CD4-positive, alpha-beta memory T cell (primary cell): Measurements from ENCODE around the gene DDHD1. TPM values are rescaled to one million over a fixed set of nuclear protein-coding genes. Genes with fewer than 3 reads are reported as not detected.

Experiments used
- CTCF ChIA-PET: fragments of 350-600 bp; sonication (Branson Sonifier 250); formaldehyde crosslinking; loops from one replicate; lab custom pipeline; 2021; ENCODE audit warnings: inconsistent platforms; ENCODE audit not compliant: partially characterized antibody; lab: Charles Lee
- POLR2A ChIA-PET: fragments of 350-600 bp; sonication (Branson Sonifier 250); formaldehyde crosslinking; loops from one replicate; lab custom pipeline; 2021; ENCODE audit not compliant: partially characterized antibody; lab: Charles Lee
- DNase-seq, 5 donors: peaks; one replicate each; pipeline versions ENCODE4 v3.0.0 to v3.0.0-alpha.2; 2020 to 2022; ENCODE audit warnings: mixed read lengths in 1 of 5
- H3K27ac ChIP-seq: one replicate; pipeline ENCODE4 v1.7.0; 2013; ENCODE audit warnings: low read depth, low read length
- H3K27me3 ChIP-seq: 2 replicates; pipeline ENCODE4 v1.7.0; 2013; ENCODE audit warnings: mild to moderate bottlenecking, low read length, moderate library complexity; ENCODE audit not compliant: insufficient read depth
- H3K36me3 ChIP-seq: 2 replicates; pipeline ENCODE4 v1.7.0; 2013; ENCODE audit warnings: mild to moderate bottlenecking, low read length, moderate library complexity; ENCODE audit not compliant: insufficient read depth
- H3K4me1 ChIP-seq: 2 replicates; pipeline ENCODE4 v1.7.0; 2013; ENCODE audit warnings: mild to moderate bottlenecking, low read length, moderate library complexity; ENCODE audit not compliant: insufficient read depth
- H3K4me3 ChIP-seq, 2 donors: one replicate each; pipeline ENCODE4 v1.7.0; 2013; ENCODE audit warnings: low read length in 2 of 2, mild to moderate bottlenecking in 1 of 2
- H3K9me3 ChIP-seq, 2 donors: one replicate each; pipeline ENCODE4 v1.7.0; 2013; ENCODE audit warnings: low read length in 2 of 2, control low read depth in 1 of 2; ENCODE audit not compliant: control insufficient read depth in 1 of 2
- H3K27ac Mint-ChIP-seq, 7 donors: one replicate each; pipeline ENCODE4 v1.8.0; 2020 to 2021; ENCODE audit warnings: mixed read lengths in 7 of 7, mild to moderate bottlenecking in 6 of 7, inconsistent platforms in 3 of 7, moderate library complexity in 3 of 7
- H3K27me3 Mint-ChIP-seq, 2 donors: one replicate each; pipeline ENCODE4 v1.8.0; 2020 to 2021; ENCODE audit warnings: mixed read lengths in 2 of 2
- H3K36me3 Mint-ChIP-seq, 2 donors: one replicate each; pipeline ENCODE4 v1.8.0; 2020 to 2021; ENCODE audit warnings: mixed read lengths in 2 of 2, inconsistent platforms in 1 of 2, mild to moderate bottlenecking in 1 of 2
- H3K4me1 Mint-ChIP-seq, 4 donors: one replicate each; pipeline ENCODE4 v1.8.0; 2020 to 2021; ENCODE audit warnings: mixed read lengths in 4 of 4, mild to moderate bottlenecking in 1 of 4
- H3K4me3 Mint-ChIP-seq, 8 donors: one replicate each; pipeline ENCODE4 v1.8.0; 2020 to 2021; ENCODE audit warnings: mixed read lengths in 8 of 8, mild to moderate bottlenecking in 7 of 8, moderate library complexity in 6 of 8, inconsistent platforms in 3 of 8
- H3K9me3 Mint-ChIP-seq, 8 donors: one replicate each; pipeline ENCODE4 v1.8.0; 2020 to 2021; ENCODE audit warnings: mixed read lengths in 8 of 8, mild to moderate bottlenecking in 5 of 8, inconsistent platforms in 3 of 8, moderate library complexity in 1 of 8
- intact Hi-C: fragments of 100-400 bp; cut with micrococcal nuclease; formaldehyde crosslinking; loops from one replicate; pipeline ENCODE4 v1.15.1; 2023
- polyA plus RNA-seq, 2 donors: library from polyadenylated mRNA; unstranded; fragments of 300-500 nt; fragmentation: Illumina TruSeq; gene quantifications; one replicate each; pipeline ENCODE4 v1.2.3, GENCODE V29; 2021
- total RNA-seq, 2 experiments: library from RNA; stranded (reverse); gene quantifications; one replicate each; pipeline ENCODE4 v1.2.3, GENCODE V29; 2021

Gene DDHD1
- 10 to 100 TPM; 47.0 to 53.5 TPM for total RNA-seq
- 1 to 10 TPM; 3.5 to 9.6 TPM for polyA plus RNA-seq

DNA sequence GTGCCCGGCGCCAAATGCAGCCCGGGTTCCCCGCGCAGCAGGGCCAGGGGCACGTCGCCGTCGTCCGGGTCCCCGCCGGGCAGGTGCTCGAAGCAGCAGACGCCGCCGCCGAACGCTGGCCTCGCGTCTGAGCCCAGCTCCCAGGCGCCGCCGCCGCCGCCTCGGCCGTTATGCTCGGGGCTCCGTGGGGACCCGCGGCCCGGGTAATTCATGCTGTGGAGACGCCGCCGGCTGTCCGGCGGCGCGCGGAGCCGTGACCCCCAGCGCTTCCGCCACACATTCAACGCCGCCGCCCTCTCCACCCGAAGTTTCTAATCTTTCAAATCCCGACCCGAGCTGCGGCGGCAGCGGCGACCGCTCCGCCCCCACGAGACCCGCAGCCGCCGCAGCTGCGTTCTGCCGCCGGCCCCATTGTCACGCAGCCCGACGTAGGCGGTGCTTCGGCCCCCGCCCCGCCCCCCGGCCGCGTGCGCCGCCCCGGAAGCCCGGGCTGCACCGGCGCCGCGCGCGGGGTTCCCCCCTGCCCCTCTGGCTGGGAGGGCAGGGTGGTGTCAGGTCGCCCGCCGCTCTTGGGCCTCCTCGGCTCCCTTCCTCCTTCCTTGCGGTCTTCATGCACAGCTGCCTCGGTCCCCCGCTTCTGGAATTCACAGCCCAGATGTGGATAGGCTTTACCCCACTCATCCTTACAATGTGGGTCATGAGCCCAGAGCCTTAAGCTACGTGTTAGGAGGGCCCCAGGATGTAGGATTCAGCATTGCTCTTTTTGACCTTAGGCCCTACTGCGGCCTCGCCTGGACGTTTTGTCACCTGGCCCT, at the start of gene DDHD1:
DDHD1 (minus strand) TSS at position 437 of the 815 bp plus-strand sequence; CDS start at position 212, 225 bp downstream.
- H3K4me3 ChIP-seq, result peak within 1 kb of the TSS; percentile 87 to 90
- H3K9me3 Mint-ChIP-seq, result peaks cover 0 to 4% (median 0%) of the 10 kb centered on the region in 8 donors
- peaks cover 46% of the 10 kb centered on the region for H3K4me1 ChIP-seq
- H3K27ac ChIP-seq, result peak within 1 kb of the TSS; percentile 87
- H3K27ac Mint-ChIP-seq, result peak within 1 kb of the TSS; percentile 98 to 99 (median 99)
- ChIA-PET POLR2A (interaction anchor here (0.7 to 5.8 kb wide), 29 partner anchors 8 to 1912 kb away, joined by 3 to 156 read pairs (median 5); partner anchors contain the start of genes ERO1A, GNG2, GPR137C and PTGER2), CTCF (interaction anchor here (0.9 to 5.4 kb wide), 8 partner anchors 9 to 99 kb away, joined by 3 to 36 read pairs (median 6); no protein-coding TSS in a partner anchor)
- peaks cover 36 to 59% (median 45%) of the 10 kb centered on the region in 4 donors for H3K4me1 Mint-ChIP-seq
- DNase-seq, result peak; percentile 84 to 89 (median 87)
- H3K4me3 Mint-ChIP-seq, result peak within 1 kb of the TSS; percentile 95 to 100 (median 99)
- no peaks in the 10 kb centered on the region for H3K27me3 ChIP-seq
- no peaks in the 10 kb centered on the region for H3K9me3 ChIP-seq
- intact Hi-C loops, result loop anchor here (1.0 to 10.0 kb wide), 9 partner anchors 64 to 1912 kb away; partner anchors contain the start of genes ERO1A, FRMD6, GNPNAT1 and GPR137C
- no peaks in the 10 kb centered on the region for H3K36me3 ChIP-seq
- H3K36me3 Mint-ChIP-seq, result peaks cover 0 to 19% of the 10 kb centered on the region in 2 donors
- H3K27me3 Mint-ChIP-seq, result no peaks in the 10 kb centered on the region

DNA sequence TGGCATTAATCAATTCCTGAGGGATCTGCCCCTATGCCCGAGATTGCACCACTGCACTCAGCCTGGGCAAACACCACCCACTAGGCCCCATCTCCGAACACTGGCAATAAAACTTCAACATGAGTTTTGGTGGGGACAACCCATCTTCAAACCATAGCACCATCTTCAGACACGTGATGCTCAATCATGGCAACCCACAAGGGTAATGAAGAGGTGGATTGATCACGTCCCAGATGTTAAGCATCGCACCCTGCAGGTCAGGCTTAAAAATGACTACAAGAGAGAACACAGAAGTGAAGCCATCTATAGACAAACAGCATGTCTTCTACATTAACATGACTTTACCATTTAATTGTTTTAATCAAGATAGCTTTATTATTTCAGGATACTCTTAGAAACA, 42.8 kb upstream of the DDHD1 start:
- intact Hi-C loops, result no loop called here
- H3K9me3 Mint-ChIP-seq, result peaks cover 2 to 12% (median 8%) of the 10 kb centered on the region in 8 donors
- no peak overlapping the region for H3K4me3 Mint-ChIP-seq
- H3K4me1 Mint-ChIP-seq, result no peaks in the 10 kb centered on the region
- no peaks in the 10 kb centered on the region for H3K4me1 ChIP-seq
- ChIA-PET CTCF (interaction anchor here (3.1 kb wide), 1 partner anchor 21 kb away, joined by 11 read pairs; no protein-coding TSS in a partner anchor), POLR2A (no interaction called here)
- H3K27ac ChIP-seq, result no peak overlapping the region
- H3K36me3 ChIP-seq, result no peaks in the 10 kb centered on the region
- no peak overlapping the region for H3K4me3 ChIP-seq
- H3K9me3 ChIP-seq, result no peaks in the 10 kb centered on the region
- H3K27me3 ChIP-seq, result no peaks in the 10 kb centered on the region
- no peak for DNase-seq
- no peak overlapping the region for H3K27ac Mint-ChIP-seq
- H3K36me3 Mint-ChIP-seq, result peaks cover 5 to 29% of the 10 kb centered on the region in 2 donors
- H3K27me3 Mint-ChIP-seq, result no peaks in the 10 kb centered on the region

DNA sequence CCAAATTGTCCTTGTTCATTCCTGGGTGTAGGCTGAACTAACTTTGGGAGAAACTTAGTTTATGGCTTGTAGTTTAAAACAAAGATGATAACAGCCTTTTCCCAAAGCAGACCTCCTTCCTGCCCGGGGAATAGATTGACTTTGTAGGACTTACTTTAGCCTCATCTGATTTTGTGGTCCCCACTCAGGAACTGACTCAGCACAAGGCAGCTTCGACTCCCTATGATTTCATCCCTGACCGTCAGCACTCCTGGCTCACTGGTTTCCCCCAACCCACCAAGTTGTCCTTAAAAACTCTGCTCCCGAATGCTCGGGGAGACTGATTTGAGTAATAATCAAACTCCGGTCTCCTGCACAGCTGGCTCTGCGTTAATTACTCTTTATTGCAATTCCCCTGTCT, 40.1 kb upstream of the DDHD1 start:
- DNase-seq, result no peak
- Histone ChIP-seq H3K27ac (no peak overlapping the region), H3K36me3 (no peaks in the 10 kb centered on the region), H3K4me3 (no peak overlapping the region), H3K4me1 (no peaks in the 10 kb centered on the region), H3K27me3 (no peaks in the 10 kb centered on the region), H3K9me3 (no peaks in the 10 kb centered on the region)
- peaks cover 0 to 3% (median 2%) of the 10 kb centered on the region in 8 donors for H3K9me3 Mint-ChIP-seq
- POLR2A ChIA-PET, result no interaction called here
- peaks cover 1 to 8% of the 10 kb centered on the region in 2 donors for H3K36me3 Mint-ChIP-seq
- no peaks in the 10 kb centered on the region for H3K4me1 Mint-ChIP-seq
- no peak overlapping the region for H3K27ac Mint-ChIP-seq
- intact Hi-C loops, result no loop called here
- CTCF ChIA-PET, result interaction anchor here (1.6 kb wide), 1 partner anchor 138 kb away, joined by 5 read pairs; no protein-coding TSS in a partner anchor
- no peak overlapping the region for H3K4me3 Mint-ChIP-seq
- no peaks in the 10 kb centered on the region for H3K27me3 Mint-ChIP-seq

DNA sequence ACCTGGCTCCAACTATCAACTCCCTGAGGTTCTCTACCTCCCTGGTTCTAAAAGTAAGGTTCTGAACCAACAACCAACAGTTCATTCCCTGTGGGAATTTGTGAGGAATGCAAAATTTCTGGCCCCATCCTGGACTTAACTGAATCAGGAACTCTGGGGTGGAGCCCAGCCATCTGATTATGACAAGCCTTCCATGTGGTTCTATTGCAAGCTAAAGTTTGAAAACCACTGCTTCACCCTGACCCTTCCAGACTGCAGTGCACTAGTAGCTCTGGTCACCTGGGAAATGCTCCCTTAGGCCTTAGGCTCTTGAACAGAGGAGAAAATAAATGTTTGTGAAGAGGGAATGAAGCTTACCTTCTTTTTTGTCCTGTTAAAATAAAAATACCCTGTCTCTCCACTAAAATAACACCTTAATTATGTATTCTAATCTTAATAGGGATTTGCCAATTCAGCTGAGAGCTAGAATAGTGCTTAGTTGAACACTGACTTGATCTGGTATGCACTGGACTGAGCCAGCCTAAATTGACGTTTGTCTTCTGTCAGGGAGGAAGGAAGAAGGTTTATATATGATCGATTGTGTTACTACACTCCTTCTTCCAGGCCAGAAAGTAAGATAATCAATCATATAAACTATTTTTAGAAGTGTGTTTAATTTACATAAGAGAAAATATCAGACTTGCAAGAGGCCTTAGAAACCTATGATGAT, 39.1 kb upstream of the DDHD1 start:
- Mint-ChIP-seq H3K4me3 (no peak overlapping the region), H3K36me3 (peaks cover 1 to 5% of the 10 kb centered on the region in 2 donors), H3K27me3 (no peaks in the 10 kb centered on the region), H3K9me3 (peaks cover 0 to 2% (median 0%) of the 10 kb centered on the region in 8 donors), H3K4me1 (no peaks in the 10 kb centered on the region), H3K27ac (no peak overlapping the region)
- H3K4me1 ChIP-seq, result no peaks in the 10 kb centered on the region
- intact Hi-C loops, result no loop called here
- H3K4me3 ChIP-seq, result no peak overlapping the region
- ChIA-PET CTCF (interaction anchor here (1.2 to 1.6 kb wide), 2 partner anchors 137 kb away, joined by 3 to 5 read pairs; no protein-coding TSS in a partner anchor), POLR2A (no interaction called here)
- DNase-seq, result no peak
- no peaks in the 10 kb centered on the region for H3K9me3 ChIP-seq
- no peaks in the 10 kb centered on the region for H3K27me3 ChIP-seq
- no peaks in the 10 kb centered on the region for H3K36me3 ChIP-seq
- H3K27ac ChIP-seq, result no peak overlapping the region

DNA sequence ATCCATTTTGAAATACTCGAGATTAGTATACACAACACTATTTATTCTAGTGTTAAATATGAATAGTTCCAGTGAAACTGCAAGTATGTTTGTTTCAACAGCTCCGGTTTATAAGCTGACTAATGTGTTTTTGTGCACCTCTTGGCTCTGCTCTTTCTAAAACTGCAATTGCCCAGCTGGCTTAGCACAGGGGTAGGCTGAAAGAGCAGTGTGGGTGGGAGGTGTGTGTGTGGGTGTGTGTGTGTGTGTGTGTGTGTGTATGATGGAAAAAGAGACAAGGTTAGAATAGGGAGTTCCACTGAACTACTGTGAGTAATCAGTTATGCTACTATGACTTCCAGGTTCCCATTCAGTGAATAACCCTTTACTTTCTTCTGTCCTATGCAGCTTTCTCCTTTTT, 37.8 kb upstream of the DDHD1 start:
- POLR2A ChIA-PET, result no interaction called here
- H3K4me3 Mint-ChIP-seq, result no peak overlapping the region
- no peak overlapping the region for H3K27ac Mint-ChIP-seq
- H3K4me1 Mint-ChIP-seq, result no peaks in the 10 kb centered on the region
- no peaks in the 10 kb centered on the region for H3K9me3 Mint-ChIP-seq
- H3K9me3 ChIP-seq, result no peaks in the 10 kb centered on the region
- CTCF ChIA-PET, result interaction anchor here (1.2 kb wide), 1 partner anchor 135 kb away, joined by 3 read pairs; no protein-coding TSS in a partner anchor
- no peaks in the 10 kb centered on the region for H3K27me3 ChIP-seq
- no peak overlapping the region for H3K4me3 ChIP-seq
- no peaks in the 10 kb centered on the region for H3K27me3 Mint-ChIP-seq
- no peaks in the 10 kb centered on the region for H3K4me1 ChIP-seq
- H3K27ac ChIP-seq, result no peak overlapping the region
- H3K36me3 ChIP-seq, result no peaks in the 10 kb centered on the region
- peaks cover 0 to 4% of the 10 kb centered on the region in 2 donors for H3K36me3 Mint-ChIP-seq
- DNase-seq, result no peak
- intact Hi-C loops, result no loop called here

DNA sequence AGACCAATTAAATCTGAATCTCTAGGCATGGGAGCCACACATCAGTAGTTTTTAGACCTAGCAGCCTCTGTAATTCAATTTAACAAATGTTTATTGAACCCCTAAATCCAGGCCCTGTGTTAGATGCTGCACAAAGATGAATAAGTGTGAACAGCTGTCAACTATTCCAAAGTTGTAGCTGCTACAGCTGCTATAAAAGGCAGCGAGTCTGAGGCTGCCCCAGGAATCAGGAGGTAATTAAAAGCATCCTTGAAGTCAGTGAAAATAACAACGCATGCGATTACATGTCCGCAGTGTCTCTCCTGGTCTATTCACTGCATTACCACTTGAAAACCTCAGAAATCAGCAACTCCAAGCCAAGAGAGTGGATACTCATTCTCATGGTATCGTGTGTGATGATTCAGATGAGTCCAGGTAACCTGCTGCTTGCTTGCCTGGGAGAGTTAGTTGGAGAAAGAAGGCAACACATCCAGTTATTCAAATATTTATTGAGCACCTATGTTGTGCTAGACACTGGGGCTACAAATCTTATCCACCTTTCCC, 34.9 kb upstream of the DDHD1 start:
- Mint-ChIP-seq H3K27ac (no peak overlapping the region), H3K27me3 (no peaks in the 10 kb centered on the region), H3K4me1 (no peaks in the 10 kb centered on the region), H3K4me3 (no peak overlapping the region), H3K9me3 (no peaks in the 10 kb centered on the region), H3K36me3 (peaks cover 2 to 4% of the 10 kb centered on the region in 2 donors)
- no peaks in the 10 kb centered on the region for H3K36me3 ChIP-seq
- H3K27ac ChIP-seq, result no peak overlapping the region
- no peak overlapping the region for H3K4me3 ChIP-seq
- no peaks in the 10 kb centered on the region for H3K4me1 ChIP-seq
- intact Hi-C loops, result no loop called here
- H3K9me3 ChIP-seq, result no peaks in the 10 kb centered on the region
- no peaks in the 10 kb centered on the region for H3K27me3 ChIP-seq
- POLR2A ChIA-PET, result interaction anchor here (1.1 kb wide), 1 partner anchor 36 kb away, joined by 3 read pairs; no protein-coding TSS in a partner anchor
- no peak for DNase-seq
- CTCF ChIA-PET, result no interaction called here
